Testis (tissue), 3 donors: ENCODE measurements around the gene HFE. TPM values are rescaled to one million over a fixed set of nuclear protein-coding genes. Genes with fewer than 3 reads are reported as not detected.

ENCODE experiments used
- DNase-seq: peaks from one replicate; pipeline ENCODE4 v3.0.0-alpha.2; 2019
- H3K27ac ChIP-seq, 2 donors: fragments of 200-600 bp; sonication (generic); one replicate each; pipeline ENCODE4 v1.5.1; 2019
- H3K27me3 ChIP-seq: fragments of 200-600 bp; sonication (generic); one replicate; pipeline ENCODE4 v1.5.1; 2019
- H3K36me3 ChIP-seq: fragments of 200-600 bp; sonication (generic); one replicate; pipeline ENCODE4 v1.5.1; 2017; ENCODE audit warnings: low read depth; ENCODE audit errors: missing control alignments
- H3K4me1 ChIP-seq: fragments of 200-600 bp; sonication (generic); one replicate; pipeline ENCODE4 v1.5.1; 2019
- H3K4me3 ChIP-seq, 2 donors: fragments of 200-600 bp; sonication (generic); one replicate each; pipeline ENCODE4 v1.5.1; 2017 to 2019
- H3K9me3 ChIP-seq: fragments of 200-600 bp; sonication (generic); one replicate; pipeline ENCODE4 v1.5.1; 2017
- POLR2A ChIP-seq: fragments of 450-650 bp; IDR thresholded peaks from one replicate; pipeline ENCODE4 v1.6.1; 2017; ENCODE audit warnings: antibody characterized with exemption, mild to moderate bottlenecking, moderate library complexity
- WGBS, 2 donors: methylation state at CpG; one replicate each; pipeline ENCODE4 v1.1.5; 2018; 5-methylcytosine and 5-hydroxymethylcytosine counted together
- intact Hi-C: fragments of 100-400 bp; cut with DNase I; formaldehyde crosslinking; loops from one replicate; pipeline ENCODE4 v1.15.1; 2023; ENCODE audit warnings: low total_unique reads
- polyA plus RNA-seq: library from polyadenylated mRNA; stranded (reverse); fragments of 350-450 nt; fragmentation: Illumina TruSeq; extraction: RNeasy Lipid Tissue Mini Kit (QIAGEN cat#74804); gene quantifications from one replicate; pipeline ENCODE4 v1.2.3, GENCODE V29; 2014; ENCODE audit warnings: low read depth, low replicate concordance; ENCODE audit not compliant: insufficient read depth
- total RNA-seq, 2 donors: library from RNA; depleted of rRNA; stranded (reverse); fragments of >200 nt; gene quantifications; one replicate each; pipeline ENCODE4 v1.2.3, GENCODE V29; 2016
- TF ChIP-seq, protein P1 (sequence below), 3 experiments: fragments of 450-650 bp in 2 of 3; fragments of 200-600 bp in 1 of 3; sonication (generic) in 1 of 3; IDR thresholded peaks; one replicate each; pipeline ENCODE4 v1.5.1; 2016 to 2019; ENCODE audit warnings: antibody characterized with exemption in 3 of 3, mild to moderate bottlenecking in 2 of 3, moderate library complexity in 1 of 3

HFE gene
- total and polyA plus RNA-seq, 3 donors from 2014 or later: 4.1 to 5.1 (median 4.8) TPM

GRCh38 chr6:26086211-26086610 is 1.0 kb upstream of the HFE start:
- DNase-seq: no peak
- WGBS, 2 donors: 96 to 99% methylated on average over 3 of the region's 3 CpGs
- Histone ChIP-seq H3K27me3 (no peaks in the 10 kb centered on the region), H3K4me1 (no peaks in the 10 kb centered on the region), H3K4me3 (no peak overlapping the region), H3K36me3 (no peaks in the 10 kb centered on the region), H3K9me3 (no peaks in the 10 kb centered on the region), H3K27ac (no peak overlapping the region)
- intact Hi-C loops: no loop called here
- TF ChIP-seq POLR2A: no peak
- TF ChIP-seq, protein P1, sequence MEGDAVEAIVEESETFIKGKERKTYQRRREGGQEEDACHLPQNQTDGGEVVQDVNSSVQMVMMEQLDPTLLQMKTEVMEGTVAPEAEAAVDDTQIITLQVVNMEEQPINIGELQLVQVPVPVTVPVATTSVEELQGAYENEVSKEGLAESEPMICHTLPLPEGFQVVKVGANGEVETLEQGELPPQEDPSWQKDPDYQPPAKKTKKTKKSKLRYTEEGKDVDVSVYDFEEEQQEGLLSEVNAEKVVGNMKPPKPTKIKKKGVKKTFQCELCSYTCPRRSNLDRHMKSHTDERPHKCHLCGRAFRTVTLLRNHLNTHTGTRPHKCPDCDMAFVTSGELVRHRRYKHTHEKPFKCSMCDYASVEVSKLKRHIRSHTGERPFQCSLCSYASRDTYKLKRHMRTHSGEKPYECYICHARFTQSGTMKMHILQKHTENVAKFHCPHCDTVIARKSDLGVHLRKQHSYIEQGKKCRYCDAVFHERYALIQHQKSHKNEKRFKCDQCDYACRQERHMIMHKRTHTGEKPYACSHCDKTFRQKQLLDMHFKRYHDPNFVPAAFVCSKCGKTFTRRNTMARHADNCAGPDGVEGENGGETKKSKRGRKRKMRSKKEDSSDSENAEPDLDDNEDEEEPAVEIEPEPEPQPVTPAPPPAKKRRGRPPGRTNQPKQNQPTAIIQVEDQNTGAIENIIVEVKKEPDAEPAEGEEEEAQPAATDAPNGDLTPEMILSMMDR (IDR thresholded peaks at IDR 0.05): no peak

DNA sequence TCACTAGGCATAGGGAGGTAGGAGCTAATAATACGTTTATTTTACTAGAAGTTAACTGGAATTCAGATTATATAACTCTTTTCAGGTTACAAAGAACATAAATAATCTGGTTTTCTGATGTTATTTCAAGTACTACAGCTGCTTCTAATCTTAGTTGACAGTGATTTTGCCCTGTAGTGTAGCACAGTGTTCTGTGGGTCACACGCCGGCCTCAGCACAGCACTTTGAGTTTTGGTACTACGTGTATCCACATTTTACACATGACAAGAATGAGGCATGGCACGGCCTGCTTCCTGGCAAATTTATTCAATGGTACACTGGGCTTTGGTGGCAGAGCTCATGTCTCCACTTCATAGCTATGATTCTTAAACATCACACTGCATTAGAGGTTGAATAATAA is 1.1 kb downstream of the HFE start:
- Histone ChIP-seq H3K36me3 (no peaks in the 10 kb centered on the region), H3K4me3 (peak overlapping the region in 1 of 2 donors; percentile 75), H3K27me3 (no peaks in the 10 kb centered on the region), H3K9me3 (no peaks in the 10 kb centered on the region), H3K4me1 (no peaks in the 10 kb centered on the region), H3K27ac (peak overlapping the region; percentile 84 to 93)
- DNase-seq: peak; percentile 36
- intact Hi-C loops: no loop called here
- TF ChIP-seq POLR2A: no peak
- TF ChIP-seq, protein P1 (IDR thresholded peaks at IDR 0.05): no peak
- 28 to 43% methylated on average over 5 of the region's 5 CpGs for WGBS, 2 donors

GRCh38 chr6:26089272-26089671 is 2.0 kb downstream of the HFE start:
- DNase-seq: no peak

DNA sequence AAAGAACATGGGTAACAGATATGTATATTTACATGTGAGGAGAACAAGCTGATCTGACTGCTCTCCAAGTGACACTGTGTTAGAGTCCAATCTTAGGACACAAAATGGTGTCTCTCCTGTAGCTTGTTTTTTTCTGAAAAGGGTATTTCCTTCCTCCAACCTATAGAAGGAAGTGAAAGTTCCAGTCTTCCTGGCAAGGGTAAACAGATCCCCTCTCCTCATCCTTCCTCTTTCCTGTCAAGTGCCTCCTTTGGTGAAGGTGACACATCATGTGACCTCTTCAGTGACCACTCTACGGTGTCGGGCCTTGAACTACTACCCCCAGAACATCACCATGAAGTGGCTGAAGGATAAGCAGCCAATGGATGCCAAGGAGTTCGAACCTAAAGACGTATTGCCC is 5.2 kb downstream of the HFE start:
- 89 to 95% methylated on average over 4 of the region's 4 CpGs for WGBS, 2 donors
- H3K9me3 ChIP-seq: no peaks in the 10 kb centered on the region

More at GRCh38 chr6:26089272-26089671, 2.0 kb downstream of the HFE start:
- Histone ChIP-seq H3K4me1 (no peaks in the 10 kb centered on the region), H3K9me3 (no peaks in the 10 kb centered on the region), H3K27me3 (no peaks in the 10 kb centered on the region), H3K27ac (no peak overlapping the region), H3K36me3 (no peaks in the 10 kb centered on the region), H3K4me3 (no peak overlapping the region)
- intact Hi-C loops: no loop called here
- TF ChIP-seq, protein P1 (IDR thresholded peaks at IDR 0.05): no peak
- no peak for TF ChIP-seq POLR2A
- 65 to 72% methylated on average over 2 of the region's 2 CpGs for WGBS, 2 donors

GRCh38 chr6:26094036-26094435 is 6.8 kb downstream of the HFE start:
- 84 to 85% methylated on average over 5 of the region's 5 CpGs for WGBS, 2 donors
- DNase-seq: no peak
- no peak overlapping the region for H3K27ac ChIP-seq
- no peaks in the 10 kb centered on the region for H3K36me3 ChIP-seq
- no peak overlapping the region for H3K4me3 ChIP-seq
- TF ChIP-seq POLR2A: no peak
- TF ChIP-seq, protein P1 (IDR thresholded peaks at IDR 0.05): no peak
- intact Hi-C loops: no loop called here
- no peaks in the 10 kb centered on the region for H3K27me3 ChIP-seq
- H3K9me3 ChIP-seq: no peaks in the 10 kb centered on the region
- no peaks in the 10 kb centered on the region for H3K4me1 ChIP-seq

More for the DNA sequence above, 5.2 kb downstream of the HFE start:
- Histone ChIP-seq H3K27me3 (no peaks in the 10 kb centered on the region), H3K4me3 (no peak overlapping the region), H3K36me3 (no peaks in the 10 kb centered on the region), H3K4me1 (no peaks in the 10 kb centered on the region), H3K27ac (no peak overlapping the region)
- DNase-seq: no peak
- intact Hi-C loops: no loop called here
- no peak for TF ChIP-seq POLR2A
- TF ChIP-seq, protein P1 (IDR thresholded peaks at IDR 0.05): no peak
